H1 (cell line): Measurements from ENCODE around the gene TMEM45A.

ENCODE experiments used
- CREB1 ChIP-seq: IDR thresholded peaks from 2 replicates; pipeline ENCODE4 v1.6.1; 2012; ENCODE audit warnings: inconsistent platforms
- CTCF ChIP-seq, 3 experiments: IDR thresholded peaks; 1 replicate in 2 of 3; 2 replicates in 1 of 3; pipeline versions ENCODE4 v1.5.1 to v1.6.1; 2011; ENCODE audit warnings: low read length in 3 of 3, mild to moderate bottlenecking in 3 of 3, inconsistent platforms in 2 of 3, low read depth in 1 of 3, moderate library complexity in 1 of 3; ENCODE audit not compliant: insufficient read depth in 1 of 3; ENCODE audit errors: control extremely low read depth in 1 of 3
- JUN ChIP-seq: IDR thresholded peaks from 2 replicates; pipeline ENCODE4 v1.6.1; 2011; ENCODE audit warnings: low read depth, mild to moderate bottlenecking, improper control_type of control experiment, low read length
- RXRA ChIP-seq: IDR thresholded peaks from 2 replicates; pipeline ENCODE4 v1.6.1; 2011; ENCODE audit warnings: low read depth, mild to moderate bottlenecking, low read length, moderate library complexity; ENCODE audit not compliant: insufficient read depth
- TCF12 ChIP-seq: IDR thresholded peaks from 2 replicates; pipeline ENCODE4 v1.6.1; 2011; ENCODE audit warnings: low read depth, mild to moderate bottlenecking, low read length
- TF ChIP-seq, protein P1 (sequence below): IDR thresholded peaks from 2 replicates; pipeline ENCODE4 v1.6.1; 2012; ENCODE audit warnings: inconsistent platforms

GRCh38 chr3:100581650-100582049 is 89.2 kb downstream of the TMEM45A start:
- TF ChIP-seq CTCF (IDR thresholded peaks at IDR 0.05; ENCODE audit: control extremely low read depth in 1 of 3, insufficient read depth in 1 of 3, low read depth in 1 of 3, low read length in 3 of 3) (no peak), TCF12 (no peak), CREB1 (no peak), RXRA (no peak), JUN (no peak)
- TF ChIP-seq, protein P1, sequence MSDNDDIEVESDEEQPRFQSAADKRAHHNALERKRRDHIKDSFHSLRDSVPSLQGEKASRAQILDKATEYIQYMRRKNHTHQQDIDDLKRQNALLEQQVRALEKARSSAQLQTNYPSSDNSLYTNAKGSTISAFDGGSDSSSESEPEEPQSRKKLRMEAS = no peak
